Measurements from ENCODE around the gene NR4A1. TPM values are rescaled to one million over a fixed set of nuclear protein-coding genes. Genes with fewer than 3 reads are reported as not detected.

The NR4A1 gene
- total and polyA plus RNA-seq, 2 of the 13 experiments (the other 11 are each of a cell fraction or from before 2014, with no cell fraction given) = 5.7 to 15.2 TPM

DNA sequence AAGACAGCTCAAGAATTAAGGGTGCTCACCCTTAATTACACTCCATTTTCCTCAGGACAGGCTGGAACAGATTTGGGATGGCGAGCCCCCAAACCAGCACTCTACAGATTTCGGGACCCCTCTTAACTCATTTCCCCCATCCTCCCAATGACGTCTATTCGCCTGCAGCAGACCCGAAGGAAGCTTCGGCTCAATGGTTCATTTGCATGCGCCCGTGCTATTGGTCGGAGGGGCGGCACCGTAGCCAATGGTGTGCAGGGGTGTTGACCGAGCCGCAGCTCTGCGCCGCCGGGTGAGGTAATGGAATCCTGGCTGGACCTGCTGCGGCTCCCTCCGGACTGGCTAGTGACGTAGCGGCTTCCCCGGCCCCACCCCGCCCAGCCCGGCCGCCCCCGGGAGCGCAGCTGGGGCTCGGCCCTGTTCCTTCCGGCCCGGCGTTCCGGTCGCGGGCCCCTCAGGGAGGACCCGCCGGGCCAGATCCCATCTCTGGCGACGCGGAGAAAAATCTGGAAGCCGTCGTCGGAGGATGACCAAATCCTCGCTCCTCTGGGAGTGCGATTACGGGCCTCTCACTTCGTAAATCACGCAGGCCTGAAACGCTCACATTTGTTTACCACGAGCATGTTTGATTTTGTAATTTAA is 18.3 kb upstream of the NR4A1 start (continued):
- no peak for TF ChIP-seq NFIB (CRISPR knock-in tag; IDR thresholded peaks at IDR 0.05; ENCODE audit: borderline replicate concordance)
- TF ChIP-seq, protein P1, sequence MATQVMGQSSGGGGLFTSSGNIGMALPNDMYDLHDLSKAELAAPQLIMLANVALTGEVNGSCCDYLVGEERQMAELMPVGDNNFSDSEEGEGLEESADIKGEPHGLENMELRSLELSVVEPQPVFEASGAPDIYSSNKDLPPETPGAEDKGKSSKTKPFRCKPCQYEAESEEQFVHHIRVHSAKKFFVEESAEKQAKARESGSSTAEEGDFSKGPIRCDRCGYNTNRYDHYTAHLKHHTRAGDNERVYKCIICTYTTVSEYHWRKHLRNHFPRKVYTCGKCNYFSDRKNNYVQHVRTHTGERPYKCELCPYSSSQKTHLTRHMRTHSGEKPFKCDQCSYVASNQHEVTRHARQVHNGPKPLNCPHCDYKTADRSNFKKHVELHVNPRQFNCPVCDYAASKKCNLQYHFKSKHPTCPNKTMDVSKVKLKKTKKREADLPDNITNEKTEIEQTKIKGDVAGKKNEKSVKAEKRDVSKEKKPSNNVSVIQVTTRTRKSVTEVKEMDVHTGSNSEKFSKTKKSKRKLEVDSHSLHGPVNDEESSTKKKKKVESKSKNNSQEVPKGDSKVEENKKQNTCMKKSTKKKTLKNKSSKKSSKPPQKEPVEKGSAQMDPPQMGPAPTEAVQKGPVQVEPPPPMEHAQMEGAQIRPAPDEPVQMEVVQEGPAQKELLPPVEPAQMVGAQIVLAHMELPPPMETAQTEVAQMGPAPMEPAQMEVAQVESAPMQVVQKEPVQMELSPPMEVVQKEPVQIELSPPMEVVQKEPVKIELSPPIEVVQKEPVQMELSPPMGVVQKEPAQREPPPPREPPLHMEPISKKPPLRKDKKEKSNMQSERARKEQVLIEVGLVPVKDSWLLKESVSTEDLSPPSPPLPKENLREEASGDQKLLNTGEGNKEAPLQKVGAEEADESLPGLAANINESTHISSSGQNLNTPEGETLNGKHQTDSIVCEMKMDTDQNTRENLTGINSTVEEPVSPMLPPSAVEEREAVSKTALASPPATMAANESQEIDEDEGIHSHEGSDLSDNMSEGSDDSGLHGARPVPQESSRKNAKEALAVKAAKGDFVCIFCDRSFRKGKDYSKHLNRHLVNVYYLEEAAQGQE (IDR thresholded peaks at IDR 0.05; ENCODE audit: borderline replicate concordance in 1 of 2, low read depth in 1 of 2, low read length in 2 of 2) = no peak; a peak in 1 of 4 replicates
- TF ChIP-seq KLF11 (CRISPR knock-in tag; IDR thresholded peaks at IDR 0.05) = no peak
- TF ChIP-seq MYNN (CRISPR knock-in tag; IDR thresholded peaks at IDR 0.05; ENCODE audit: low read depth) = no peak
- TF ChIP-seq ZMAT3 (CRISPR knock-in tag; conservative IDR thresholded peaks at IDR 0.05) = peak; percentile 41; the same call in 1 of the 2 replicates
- no peak for TF ChIP-seq ZBTB1 (CRISPR knock-in tag; IDR thresholded peaks at IDR 0.05; ENCODE audit: borderline replicate concordance)
- TF ChIP-seq, protein P2, sequence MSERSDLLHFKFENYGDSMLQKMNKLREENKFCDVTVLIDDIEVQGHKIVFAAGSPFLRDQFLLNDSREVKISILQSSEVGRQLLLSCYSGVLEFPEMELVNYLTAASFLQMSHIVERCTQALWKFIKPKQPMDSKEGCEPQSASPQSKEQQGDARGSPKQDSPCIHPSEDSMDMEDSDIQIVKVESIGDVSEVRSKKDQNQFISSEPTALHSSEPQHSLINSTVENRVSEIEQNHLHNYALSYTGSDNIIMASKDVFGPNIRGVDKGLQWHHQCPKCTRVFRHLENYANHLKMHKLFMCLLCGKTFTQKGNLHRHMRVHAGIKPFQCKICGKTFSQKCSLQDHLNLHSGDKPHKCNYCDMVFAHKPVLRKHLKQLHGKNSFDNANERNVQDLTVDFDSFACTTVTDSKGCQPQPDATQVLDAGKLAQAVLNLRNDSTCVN (CRISPR knock-in tag; IDR thresholded peaks at IDR 0.05; ENCODE audit: borderline replicate concordance) = no peak
- TF ChIP-seq, protein P3, sequence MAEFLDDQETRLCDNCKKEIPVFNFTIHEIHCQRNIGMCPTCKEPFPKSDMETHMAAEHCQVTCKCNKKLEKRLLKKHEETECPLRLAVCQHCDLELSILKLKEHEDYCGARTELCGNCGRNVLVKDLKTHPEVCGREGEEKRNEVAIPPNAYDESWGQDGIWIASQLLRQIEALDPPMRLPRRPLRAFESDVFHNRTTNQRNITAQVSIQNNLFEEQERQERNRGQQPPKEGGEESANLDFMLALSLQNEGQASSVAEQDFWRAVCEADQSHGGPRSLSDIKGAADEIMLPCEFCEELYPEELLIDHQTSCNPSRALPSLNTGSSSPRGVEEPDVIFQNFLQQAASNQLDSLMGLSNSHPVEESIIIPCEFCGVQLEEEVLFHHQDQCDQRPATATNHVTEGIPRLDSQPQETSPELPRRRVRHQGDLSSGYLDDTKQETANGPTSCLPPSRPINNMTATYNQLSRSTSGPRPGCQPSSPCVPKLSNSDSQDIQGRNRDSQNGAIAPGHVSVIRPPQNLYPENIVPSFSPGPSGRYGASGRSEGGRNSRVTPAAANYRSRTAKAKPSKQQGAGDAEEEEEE (CRISPR knock-in tag; IDR thresholded peaks at IDR 0.05; ENCODE audit: borderline replicate concordance) = no peak
- TF ChIP-seq CBFB (CRISPR knock-in tag; IDR thresholded peaks at IDR 0.05) = no peak
- no peak for TF ChIP-seq ZKSCAN1 (IDR thresholded peaks at IDR 0.05; ENCODE audit: low read length)
- TF ChIP-seq ZFP41 (CRISPR knock-in tag; IDR thresholded peaks at IDR 0.05; ENCODE audit: borderline replicate concordance) = no peak
- TF ChIP-seq HIVEP1 (CRISPR knock-in tag; IDR thresholded peaks at IDR 0.05) = peak; percentile 99
- TF ChIP-seq ZIK1 (CRISPR knock-in tag; IDR thresholded peaks at IDR 0.05; ENCODE audit: borderline replicate concordance, low read depth) = no peak
- TF ChIP-seq, protein P4, sequence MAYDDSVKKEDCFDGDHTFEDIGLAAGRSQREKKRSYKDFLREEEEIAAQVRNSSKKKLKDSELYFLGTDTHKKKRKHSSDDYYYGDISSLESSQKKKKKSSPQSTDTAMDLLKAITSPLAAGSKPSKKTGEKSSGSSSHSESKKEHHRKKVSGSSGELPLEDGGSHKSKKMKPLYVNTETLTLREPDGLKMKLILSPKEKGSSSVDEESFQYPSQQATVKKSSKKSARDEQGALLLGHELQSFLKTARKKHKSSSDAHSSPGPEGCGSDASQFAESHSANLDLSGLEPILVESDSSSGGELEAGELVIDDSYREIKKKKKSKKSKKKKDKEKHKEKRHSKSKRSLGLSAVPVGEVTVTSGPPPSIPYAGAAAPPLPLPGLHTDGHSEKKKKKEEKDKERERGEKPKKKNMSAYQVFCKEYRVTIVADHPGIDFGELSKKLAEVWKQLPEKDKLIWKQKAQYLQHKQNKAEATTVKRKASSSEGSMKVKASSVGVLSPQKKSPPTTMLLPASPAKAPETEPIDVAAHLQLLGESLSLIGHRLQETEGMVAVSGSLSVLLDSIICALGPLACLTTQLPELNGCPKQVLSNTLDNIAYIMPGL (CRISPR knock-in tag; IDR thresholded peaks at IDR 0.05; ENCODE audit: borderline replicate concordance in 1 of 2, low read depth in 1 of 2) = peak; percentile 19 to 54; a peak in 3 of 4 replicates
- 0 out of 2 replicates have a peak, but pooled peaks have one; percentile 45 for TF ChIP-seq KDM3A (CRISPR knock-in tag; IDR thresholded peaks at IDR 0.05; ENCODE audit: low read depth)
- TF ChIP-seq YEATS4 (CRISPR knock-in tag; IDR thresholded peaks at IDR 0.05; ENCODE audit: borderline replicate concordance) = peak; percentile 54; the same call in 1 of the 2 replicates
- TF ChIP-seq, protein P5, sequence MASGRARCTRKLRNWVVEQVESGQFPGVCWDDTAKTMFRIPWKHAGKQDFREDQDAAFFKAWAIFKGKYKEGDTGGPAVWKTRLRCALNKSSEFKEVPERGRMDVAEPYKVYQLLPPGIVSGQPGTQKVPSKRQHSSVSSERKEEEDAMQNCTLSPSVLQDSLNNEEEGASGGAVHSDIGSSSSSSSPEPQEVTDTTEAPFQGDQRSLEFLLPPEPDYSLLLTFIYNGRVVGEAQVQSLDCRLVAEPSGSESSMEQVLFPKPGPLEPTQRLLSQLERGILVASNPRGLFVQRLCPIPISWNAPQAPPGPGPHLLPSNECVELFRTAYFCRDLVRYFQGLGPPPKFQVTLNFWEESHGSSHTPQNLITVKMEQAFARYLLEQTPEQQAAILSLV (CRISPR knock-in tag; IDR thresholded peaks at IDR 0.05; ENCODE audit: borderline replicate concordance) = no peak
- peak; percentile 23; the same call in 1 of the 2 replicates for TF ChIP-seq POGZ (CRISPR knock-in tag; IDR thresholded peaks at IDR 0.05)

Measured in HepG2 (cell line).